Activated CD8-positive, alpha-beta T cell treated with anti-CD3 and anti-CD28 coated beads, Interleukin-2, amount 10 ng/mL, durations not matched to agents 7 days and 5 days (primary cell): Measurements from ENCODE around the gene PIGR. TPM values are rescaled to one million over a fixed set of nuclear protein-coding genes. Genes with fewer than 3 reads are reported as not detected.

Source experiments
- ATAC-seq: fragments of 150-1000 bp; cut with Tn5 transposase; one replicate; pipeline ENCODE4 v1.10.0; 2021; ENCODE audit warnings: moderate library complexity
- CTCF ChIA-PET: fragments of 350-600 bp; sonication (Branson Sonifier 250); formaldehyde crosslinking; loops from one replicate; lab custom pipeline; 2021; ENCODE audit warnings: antibody characterized with exemption; lab: Charles Lee
- POLR2A ChIA-PET: fragments of 350-600 bp; sonication (Branson Sonifier 250); formaldehyde crosslinking; loops from one replicate; lab custom pipeline; 2021; ENCODE audit warnings: antibody characterized with exemption; lab: Charles Lee
- DNase-seq: peaks from one replicate; pipeline ENCODE4 v3.0.0-alpha.2; 2020
- H3K27ac Mint-ChIP-seq: one replicate; pipeline ENCODE4 v1.8.0; 2021; ENCODE audit warnings: mild to moderate bottlenecking, mixed read lengths
- H3K27me3 Mint-ChIP-seq: one replicate; pipeline ENCODE4 v1.8.0; 2021; ENCODE audit warnings: low read depth, mixed read lengths
- H3K36me3 Mint-ChIP-seq: one replicate; pipeline ENCODE4 v1.8.0; 2021; ENCODE audit warnings: low read depth, mixed read lengths
- H3K4me1 Mint-ChIP-seq: one replicate; pipeline ENCODE4 v1.8.0; 2021; ENCODE audit warnings: low read depth, mixed read lengths
- H3K4me3 Mint-ChIP-seq: one replicate; pipeline ENCODE4 v1.8.0; 2021; ENCODE audit warnings: mild to moderate bottlenecking, mixed read lengths
- H3K9me3 Mint-ChIP-seq: one replicate; pipeline ENCODE4 v1.8.0; 2022; ENCODE audit warnings: mixed read lengths; ENCODE audit not compliant: insufficient read depth
- total RNA-seq, 2 experiments: library from RNA; stranded (reverse); gene quantifications; one replicate each; pipeline ENCODE4 v1.2.3, GENCODE V29; 2021

The PIGR gene
- total RNA-seq, 2 experiments from 2014 or later, result not detected

- Mint-ChIP-seq H3K4me3 (peak overlapping the region; percentile 16), H3K9me3 (no peaks in the 10 kb centered on the region), H3K36me3 (peaks cover 54% of the 10 kb centered on the region), H3K27me3 (no peaks in the 10 kb centered on the region), H3K4me1 (peaks cover 63% of the 10 kb centered on the region), H3K27ac (no peak overlapping the region)
- ChIA-PET POLR2A (interaction anchor here (0.8 to 1.1 kb wide), 2 partner anchors 91 to 101 kb away, joined by 4 to 5 read pairs; no protein-coding TSS in a partner anchor), CTCF (interaction anchor here (0.8 to 5.5 kb wide), 25 partner anchors 8 to 252 kb away, joined by 3 to 47 read pairs (median 6); partner anchors contain the start of genes FCMR and IL20)
- DNase-seq (no peak), ATAC-seq (no peak)
Measured at GRCh38 chr1:206909883-206910318, 36.4 kb downstream of the PIGR start.

- peaks cover 57% of the 10 kb centered on the region for H3K36me3 Mint-ChIP-seq
- H3K9me3 Mint-ChIP-seq, result no peaks in the 10 kb centered on the region
- ATAC-seq (peak; percentile 63), DNase-seq (peak; percentile 47)
- H3K27me3 Mint-ChIP-seq, result no peaks in the 10 kb centered on the region
- peaks cover 65% of the 10 kb centered on the region for H3K4me1 Mint-ChIP-seq
- peak overlapping the region; percentile 37 for H3K4me3 Mint-ChIP-seq
- no peak overlapping the region for H3K27ac Mint-ChIP-seq
- ChIA-PET POLR2A (interaction anchor here (0.6 to 1.1 kb wide), 4 partner anchors 91 to 265 kb away, joined by 3 to 5 read pairs (median 4); no protein-coding TSS in a partner anchor), CTCF (interaction anchor here (0.8 to 5.5 kb wide), 37 partner anchors 9 to 274 kb away, joined by 3 to 47 read pairs (median 5); partner anchors contain the start of genes DYRK3, FCMR and IL20)
Measured at GRCh38 chr1:206909161-206909882, 36.9 kb downstream of the PIGR start.

- Mint-ChIP-seq H3K4me3 (no peak overlapping the region), H3K27ac (no peak overlapping the region), H3K27me3 (no peaks in the 10 kb centered on the region), H3K9me3 (no peaks in the 10 kb centered on the region), H3K4me1 (peaks cover 59% of the 10 kb centered on the region), H3K36me3 (peaks cover 66% of the 10 kb centered on the region)
- DNase-seq, result no peak
- ChIA-PET POLR2A (interaction anchor here (0.6 to 1.3 kb wide), 5 partner anchors 11 to 104 kb away, joined by 3 to 6 read pairs (median 4); partner anchors contain the start of gene FCMR), CTCF (interaction anchor here (0.8 to 5.5 kb wide), 22 partner anchors 8 to 273 kb away, joined by 3 to 47 read pairs (median 6); partner anchors contain the start of genes DYRK3, FCMR and IL20)
- no peak for ATAC-seq
Measured at GRCh38 chr1:206908038-206908437, 38.2 kb downstream of the PIGR start.

- DNase-seq, result no peak
- POLR2A ChIA-PET, result interaction anchor here (0.9 to 1.3 kb wide), 3 partner anchors 9 to 48 kb away, joined by 3 to 6 read pairs (median 4); partner anchors contain the start of gene FCMR
- Mint-ChIP-seq H3K4me1 (peaks cover 53% of the 10 kb centered on the region), H3K27ac (no peak overlapping the region), H3K36me3 (peaks cover 65% of the 10 kb centered on the region), H3K4me3 (no peak overlapping the region), H3K9me3 (no peaks in the 10 kb centered on the region), H3K27me3 (no peaks in the 10 kb centered on the region)
- ATAC-seq, result no peak
- CTCF ChIA-PET, result interaction anchor here (0.7 to 5.5 kb wide), 17 partner anchors 9 to 278 kb away, joined by 3 to 47 read pairs (median 8); partner anchors contain the start of genes FCMR and IL20
Measured at GRCh38 chr1:206907304-206907991, 38.8 kb downstream of the PIGR start.

GRCh38 chr1:206905295-206906164, 40.7 kb downstream of the PIGR start:
- ChIA-PET POLR2A (interaction anchor here (0.7 kb wide), 1 partner anchor 179 kb away, joined by 3 read pairs; no protein-coding TSS in a partner anchor), CTCF (interaction anchor here (0.6 to 5.5 kb wide), 32 partner anchors 9 to 354 kb away, joined by 3 to 43 read pairs (median 4); partner anchors contain the start of genes FCMR and IL20)
- H3K9me3 Mint-ChIP-seq, result no peaks in the 10 kb centered on the region
- peak overlapping the region; percentile 73 for H3K27ac Mint-ChIP-seq
- no peaks in the 10 kb centered on the region for H3K27me3 Mint-ChIP-seq
- H3K4me3 Mint-ChIP-seq, result peak overlapping the region; percentile 0
- H3K36me3 Mint-ChIP-seq, result peaks cover 50% of the 10 kb centered on the region
- peaks cover 45% of the 10 kb centered on the region for H3K4me1 Mint-ChIP-seq
- ATAC-seq, result peak; percentile 28
- no peak for DNase-seq

- Mint-ChIP-seq H3K36me3 (peaks cover 48% of the 10 kb centered on the region), H3K4me3 (no peak overlapping the region), H3K9me3 (no peaks in the 10 kb centered on the region), H3K27me3 (no peaks in the 10 kb centered on the region), H3K27ac (peak overlapping the region; percentile 26), H3K4me1 (peaks cover 38% of the 10 kb centered on the region)
- CTCF ChIA-PET, result interaction anchor here (0.5 to 5.5 kb wide), 9 partner anchors 15 to 97 kb away, joined by 3 to 43 read pairs (median 7); partner anchors contain the start of genes FCMR and IL20
- POLR2A ChIA-PET, result interaction anchor here (0.7 kb wide), 2 partner anchors 18 to 178 kb away, joined by 3 read pairs; no protein-coding TSS in a partner anchor
- no peak for DNase-seq
- no peak for ATAC-seq
Measured at GRCh38 chr1:206904423-206905142, 41.7 kb downstream of the PIGR start.

GRCh38 chr1:206903687-206904086, 42.6 kb downstream of the PIGR start:
- ATAC-seq (no peak), DNase-seq (no peak)
- POLR2A ChIA-PET, result no interaction called here
- Mint-ChIP-seq H3K4me3 (no peak overlapping the region), H3K9me3 (no peaks in the 10 kb centered on the region), H3K27me3 (no peaks in the 10 kb centered on the region), H3K4me1 (peaks cover 34% of the 10 kb centered on the region), H3K27ac (peak overlapping the region; percentile 11), H3K36me3 (peaks cover 44% of the 10 kb centered on the region)
- CTCF ChIA-PET, result interaction anchor here (0.5 to 1.2 kb wide), 2 partner anchors 94 to 96 kb away, joined by 3 read pairs; no protein-coding TSS in a partner anchor

GRCh38 chr1:206902702-206903101, 43.6 kb downstream of the PIGR start:
- ATAC-seq (no peak), DNase-seq (no peak)
- Mint-ChIP-seq H3K27ac (no peak overlapping the region), H3K36me3 (peaks cover 36% of the 10 kb centered on the region), H3K4me1 (peaks cover 31% of the 10 kb centered on the region), H3K27me3 (no peaks in the 10 kb centered on the region), H3K9me3 (no peaks in the 10 kb centered on the region), H3K4me3 (no peak overlapping the region)
- CTCF ChIA-PET, result interaction anchor here (3.6 kb wide), 1 partner anchor 10 kb away, joined by 17 read pairs; no protein-coding TSS in a partner anchor
- POLR2A ChIA-PET, result no interaction called here

GRCh38 chr1:206901944-206902343, 44.3 kb downstream of the PIGR start:
- DNase-seq, result no peak
- POLR2A ChIA-PET, result interaction anchor here (0.9 kb wide), 1 partner anchor 14 kb away, joined by 6 read pairs; no protein-coding TSS in a partner anchor
- H3K4me3 Mint-ChIP-seq, result no peak overlapping the region
- H3K4me1 Mint-ChIP-seq, result peaks cover 30% of the 10 kb centered on the region
- peaks cover 36% of the 10 kb centered on the region for H3K36me3 Mint-ChIP-seq
- H3K27ac Mint-ChIP-seq, result no peak overlapping the region
- CTCF ChIA-PET, result interaction anchor here (1.4 to 3.6 kb wide), 3 partner anchors 10 to 92 kb away, joined by 3 to 17 read pairs (median 6); no protein-coding TSS in a partner anchor
- ATAC-seq, result no peak
- no peaks in the 10 kb centered on the region for H3K27me3 Mint-ChIP-seq
- no peaks in the 10 kb centered on the region for H3K9me3 Mint-ChIP-seq

GRCh38 chr1:206900149-206900548, 46.1 kb downstream of the PIGR start:
- ATAC-seq (no peak), DNase-seq (no peak)
- Mint-ChIP-seq H3K4me1 (peaks cover 13% of the 10 kb centered on the region), H3K4me3 (no peak overlapping the region), H3K36me3 (peaks cover 24% of the 10 kb centered on the region), H3K9me3 (no peaks in the 10 kb centered on the region), H3K27ac (no peak overlapping the region), H3K27me3 (no peaks in the 10 kb centered on the region)
- POLR2A ChIA-PET, result interaction anchor here (1.0 kb wide), 2 partner anchors 22 to 165 kb away, joined by 3 read pairs; partner anchors contain the start of gene FCMR
- CTCF ChIA-PET, result interaction anchor here (0.6 to 3.6 kb wide), 4 partner anchors 8 to 36 kb away, joined by 3 to 17 read pairs (median 4); no protein-coding TSS in a partner anchor
